GM12878 (cell line): ENCODE measurements around the gene DGKI. TPM values are rescaled to one million over a fixed set of nuclear protein-coding genes. Genes with fewer than 3 reads are reported as not detected.
A peak's percentile ranks its signal among the peaks of the same experiment; 100 is the strongest.

Experiments used
- ATAC-seq: fragments of 200-7000 bp; cut with Tn5 transposase; 3 replicates; pipeline ENCODE4 v1.9.1; 2020; ENCODE audit warnings: mild to moderate bottlenecking, moderate library complexity
- BruUV-seq: library from RNA; stranded (reverse); fragments of 400-500 nt; replicated peaks from 2 replicates; lab custom pipeline; 2021; lab: Mats Ljungman, UMichigan
- CTCF ChIA-PET: fragments of 300-600 bp; sonication (Branson Sonifier 250); formaldehyde crosslinking; extraction: SDS; loops from one replicate; lab custom pipeline; 2021; ENCODE audit warnings: inconsistent platforms; lab: Yijun Ruan, JAX
- POLR2A ChIA-PET: fragments of 350-600 bp; formaldehyde crosslinking; extraction: SDS; loops from one replicate; lab custom pipeline; 2021; ENCODE audit warnings: inconsistent platforms; lab: Charles Lee
- RAD21 ChIA-PET: fragments of 300-600 bp; sonication (Branson Sonifier 250); formaldehyde crosslinking; loops from one replicate; lab custom pipeline; 2023; ENCODE audit warnings: antibody characterized with exemption; ENCODE audit not compliant: unreplicated experiment; lab: Charles Lee
- SMC1A ChIA-PET: fragments of 300-600 bp; sonication (Branson Sonifier 250); formaldehyde crosslinking; loops from one replicate; lab custom pipeline; 2023; ENCODE audit not compliant: unreplicated experiment, uncharacterized antibody; lab: Charles Lee
- DNase-seq: peaks from one replicate; pipeline ENCODE4 v3.0.0-alpha.2; 2011; ENCODE audit warnings: low read depth, low spot score
- FAIRE-seq: peaks from 3 replicates; lab custom pipeline; 2011; peaks lifted over from hg19 to GRCh38; lab: Jason Lieb, UNC
- H2AFZ ChIP-seq: 2 replicates; pipeline ENCODE4 v1.6.0; 2011; ENCODE audit warnings: low read depth, low read length, control low read depth; ENCODE audit not compliant: control insufficient read depth
- H3K27ac ChIP-seq: 2 replicates; pipeline ENCODE4 v1.5.1; 2011; ENCODE audit warnings: control low read depth; ENCODE audit not compliant: control insufficient read depth, insufficient read depth
- H3K27me3 ChIP-seq, 2 experiments: replicated peaks in 1 of 2; 2 replicates each; pipeline versions ENCODE4 v1.6.0 to v1.6.1; 2011; ENCODE audit warnings: low read length in 1 of 2; ENCODE audit not compliant: control insufficient read depth in 2 of 2, insufficient read depth in 2 of 2
- H3K36me3 ChIP-seq, 2 experiments: 2 replicates each; pipeline ENCODE4 v1.5.1; 2011; ENCODE audit warnings: low read length in 1 of 2; ENCODE audit not compliant: control insufficient read depth in 2 of 2, insufficient read depth in 2 of 2
- H3K4me1 ChIP-seq: 2 replicates; pipeline ENCODE4 v1.6.1; 2011; ENCODE audit warnings: mild to moderate bottlenecking, low read length, moderate library complexity, mixed read lengths; ENCODE audit not compliant: control insufficient read depth, insufficient read depth
- H3K4me2 ChIP-seq: 2 replicates; pipeline ENCODE4 v1.6.0; 2011; ENCODE audit warnings: control low read depth; ENCODE audit not compliant: control insufficient read depth, insufficient read depth
- H3K4me3 ChIP-seq: fragments of 200-600 bp; sonication (generic); 2 replicates; pipeline ENCODE4 v1.5.1; 2016
- H3K79me2 ChIP-seq: 2 replicates; pipeline ENCODE4 v1.6.0; 2011; ENCODE audit warnings: low read length; ENCODE audit not compliant: control insufficient read depth, insufficient read depth
- H3K9ac ChIP-seq: 2 replicates; pipeline ENCODE4 v1.8.0; 2011; ENCODE audit warnings: low read length, control low read depth, mixed read lengths; ENCODE audit not compliant: control insufficient read depth, insufficient read depth
- H3K9me3 ChIP-seq: replicated peaks from 3 replicates; pipeline ENCODE4 v1.5.1; 2011; ENCODE audit warnings: mild to moderate bottlenecking, low read length; ENCODE audit not compliant: control insufficient read depth, insufficient read depth
- H4K20me1 ChIP-seq: 2 replicates; pipeline ENCODE4 v1.6.0; 2011; ENCODE audit not compliant: control insufficient read depth, insufficient read depth
- EP300 ChIP-seq, 2 experiments: fragments of 150-350 bp in 1 of 2; IDR thresholded peaks; 2 replicates each; pipeline ENCODE4 v1.6.1; 2011 to 2012; ENCODE audit warnings: low read depth in 2 of 2, low read length in 2 of 2, borderline replicate concordance in 1 of 2, improper control_type of control experiment in 1 of 2, inconsistent platforms in 1 of 2; ENCODE audit not compliant: control insufficient read depth in 1 of 2
- IKZF2 ChIP-seq, 2 experiments: fragments of 450-650 bp; IDR thresholded peaks; 2 replicates each; pipeline ENCODE4 v1.6.1; 2017; ENCODE audit warnings: mild to moderate bottlenecking in 2 of 2, moderate library complexity in 2 of 2
- NBN ChIP-seq: fragments of 450-650 bp; IDR thresholded peaks from 2 replicates; pipeline ENCODE4 v1.6.1; 2016
- PML ChIP-seq: IDR thresholded peaks from 2 replicates; pipeline ENCODE4 v1.6.1; 2012; ENCODE audit warnings: low read length, inconsistent platforms
- POU2F2 ChIP-seq: IDR thresholded peaks from 3 replicates; pipeline ENCODE4 v1.6.1; 2011; ENCODE audit warnings: low read depth, mild to moderate bottlenecking, low read length, borderline replicate concordance
- SMAD1 ChIP-seq: fragments of 450-650 bp; IDR thresholded peaks from 2 replicates; pipeline ENCODE4 v1.6.1; 2018; ENCODE audit warnings: mild to moderate bottlenecking, low read depth; ENCODE audit not compliant: partially characterized antibody
- USF1 ChIP-seq: IDR thresholded peaks from 2 replicates; pipeline ENCODE4 v1.6.1; 2011; ENCODE audit warnings: borderline replicate concordance, low read depth, mild to moderate bottlenecking, moderate library complexity, mixed read lengths, low read length; ENCODE audit not compliant: insufficient read depth; ENCODE audit errors: extremely low read length
- ZBED1 ChIP-seq: IDR thresholded peaks from 2 replicates; pipeline ENCODE4 v1.6.1; 2016; ENCODE audit warnings: borderline replicate concordance
- ZNF274 ChIP-seq: IDR thresholded peaks from one replicate; pipeline ENCODE4 v1.8.0; 2011; ENCODE audit not compliant: insufficient read length, insufficient read depth
- WGBS: methylation state at CpG from one replicate; pipeline ENCODE4 v1.1.6; 2016; ENCODE audit warnings: low lambda C conversion rate; ENCODE audit not compliant: insufficient replicate concordance, insufficient coverage; ENCODE audit errors: missing lambda C conversion rate; 5-methylcytosine and 5-hydroxymethylcytosine counted together
- in situ Hi-C: fragments of 300-500 bp; cut with MboI; formaldehyde crosslinking; loops from 9 replicates; pipeline ENCODE4 v1.14.3; 2018; ENCODE audit warnings: mixed read lengths
- intact Hi-C: fragments of 100-400 bp; cut with micrococcal nuclease; formaldehyde crosslinking; loops from one replicate; pipeline ENCODE4 v1.14.2; 2022; ENCODE audit not compliant: unreplicated experiment
- polyA plus RNA-seq, 11 experiments: library from polyadenylated mRNA; depleted of rRNA in 4 of 11; unstranded in 6 of 11; stranded (reverse) in 5 of 11; fragments of >200 nt; fragmentation: Nextera tagmentation in 4 of 11; fragmentation: Illumina TruSeq in 1 of 11; extraction: Ambion mirVana in 4 of 11; extraction: Trizol in 1 of 11; gene quantifications; 1 replicate in 1 of 11; 2 replicates in 10 of 11; pipeline versions ENCODE4 v1.2.1 to v1.2.3, GENCODE V29; 2011 to 2016; ENCODE audit warnings: inconsistent platforms in 2 of 11, missing spikeins in 2 of 11, low read depth in 1 of 11
- total RNA-seq, 4 experiments: library from RNA; depleted of rRNA in 3 of 4; stranded (reverse); fragments of >200 nt in 3 of 4; fragmentation: Illumina TruSeq in 1 of 4; extraction: Trizol in 1 of 4; gene quantifications; 2 replicates each; pipeline versions ENCODE4 v1.2.1 to v1.2.3, GENCODE V29; 2013 to 2021

Gene DGKI
- total and polyA plus RNA-seq, 10 of the 15 experiments (the other 5 are each of a cell fraction or from before 2014, with no cell fraction given): 10.4 to 37.1 (median 22.1) TPM

GRCh38 chr7:137462847-137463246 lies 383.9 kb downstream of the DGKI start:
- H3K27ac ChIP-seq: no peak overlapping the region
- no peak overlapping the region for H2AFZ ChIP-seq
- WGBS: 27% methylated on average over 5 of the region's 5 CpGs
- BruUV-seq: no TSS peak
- H3K79me2 ChIP-seq: no peaks in the 10 kb centered on the region
- no peaks in the 10 kb centered on the region for H3K9me3 ChIP-seq
- intact Hi-C loops: loop anchor here (10.0 kb wide), 1 partner anchor 132 kb away; no protein-coding TSS in a partner anchor
- ChIA-PET SMC1A (interaction anchor here (1.1 kb wide), 1 partner anchor 14 kb away, joined by 3 read pairs; no protein-coding TSS in a partner anchor), POLR2A (no interaction called here), CTCF (interaction anchor here (0.8 to 1.3 kb wide), 3 partner anchors 8 to 14 kb away, joined by 3 to 4 read pairs (median 3); no protein-coding TSS in a partner anchor), RAD21 (no interaction called here)
- no peak for DNase-seq
- H3K9ac ChIP-seq: no peak overlapping the region
- FAIRE-seq: no peak
- in situ Hi-C loops: no loop called here
- ATAC-seq: peak; percentile 82
- H3K27me3 ChIP-seq: no peaks in the 10 kb centered on the region; a peak in 1 of 4 replicates
- H4K20me1 ChIP-seq: no peaks in the 10 kb centered on the region
- no peak overlapping the region for H3K4me3 ChIP-seq
- TF ChIP-seq ZBED1 (no peak), PML (no peak), SMAD1 (no peak), ZNF274 (no peak), NBN (no peak), IKZF2 (IDR thresholded peaks at IDR 0.05) (0 out of 4 replicates have a peak, but pooled peaks have one; percentile 12), POU2F2 (no peak), EP300 (IDR thresholded peaks at IDR 0.05; ENCODE audit: borderline replicate concordance in 1 of 2, control insufficient read depth in 1 of 2, low read depth in 2 of 2, low read length in 2 of 2) (0 out of 4 replicates have a peak, but pooled peaks of 1 of the 2 experiments have one; percentile 35), USF1 (no peak)
- no peaks in the 10 kb centered on the region for H3K4me1 ChIP-seq
- H3K4me2 ChIP-seq: no peak overlapping the region
- H3K36me3 ChIP-seq: no peaks in the 10 kb centered on the region
